ENCODE measurements around the gene HASPIN. TPM values are rescaled to one million over a fixed set of nuclear protein-coding genes. Genes with fewer than 3 reads are reported as not detected.
"Not testable (repeated sequence)": the region's sequence is repeated elsewhere in the genome, so short reads cannot be mapped to it uniquely, and the experiment has no call there.

Gene HASPIN
- total RNA-seq, 4 donors from 2014 or later = 1.4 to 5.4 (median 3.0) TPM

- no peaks in the 10 kb centered on the region for H3K27me3 ChIP-seq
- H3K4me3 ChIP-seq = no peak overlapping the region
- intact Hi-C loops (cut with DNase I) = loop anchor here (10.0 kb wide), 1 partner anchor 93 kb away; no protein-coding TSS in a partner anchor
- 36 to 43% methylated on average over 8 to 9 of the region's 9 CpGs for WGBS, 2 donors
- no peak for TF ChIP-seq CTCF (IDR thresholded peaks at IDR 0.05)
- no peak for TF ChIP-seq POLR2A (IDR thresholded peaks at IDR 0.05)
- no peaks in the 10 kb centered on the region for H3K36me3 ChIP-seq
- no peak for DNase-seq
- H3K4me1 ChIP-seq = peaks cover 0 to 14% (median 8%) of the 10 kb centered on the region in 3 donors
- no peaks in the 10 kb centered on the region for H3K9me3 ChIP-seq
- peak overlapping the region in 1 of 4 donors; percentile 39 for H3K27ac ChIP-seq
Observed at GRCh38 chr17:3732210-3732621, 8.5 kb downstream of the HASPIN start.

- not testable (repeated sequence) for H3K27me3 ChIP-seq, H3K4me3 ChIP-seq, H3K36me3 ChIP-seq, H3K9me3 ChIP-seq, DNase-seq, H3K27ac ChIP-seq
- 88 to 91% methylated on average over 10 of the region's 10 CpGs for WGBS, 2 donors
- intact Hi-C loops (cut with DNase I) = loop anchor here (10.0 kb wide), 1 partner anchor 90 kb away; no protein-coding TSS in a partner anchor
- peaks cover 5 to 39% (median 22%) of the 10 kb centered on the region in 3 donors for H3K4me1 ChIP-seq
Observed at GRCh38 chr17:3734911-3735276, 11.2 kb downstream of the HASPIN start.

GRCh38 chr17:3735515-3735914, 11.8 kb downstream of the HASPIN start:
- H3K9me3 ChIP-seq = no peaks in the 10 kb centered on the region
- no peak overlapping the region for H3K4me3 ChIP-seq
- peaks cover 5 to 39% (median 22%) of the 10 kb centered on the region in 3 donors for H3K4me1 ChIP-seq
- H3K36me3 ChIP-seq = no peaks in the 10 kb centered on the region
- no peaks in the 10 kb centered on the region for H3K27me3 ChIP-seq
- TF ChIP-seq CTCF (IDR thresholded peaks at IDR 0.05) (no peak), POLR2A (IDR thresholded peaks at IDR 0.05) (no peak)
- H3K27ac ChIP-seq = no peak overlapping the region
- intact Hi-C loops (cut with DNase I) = loop anchor here (10.0 kb wide), 1 partner anchor 89 kb away; no protein-coding TSS in a partner anchor
- no peak for DNase-seq
- WGBS, 2 donors = 58 to 61% methylated on average over 6 to 8 of the region's 8 CpGs

GRCh38 chr17:3738562-3739295, 15.0 kb downstream of the HASPIN start:
- TF ChIP-seq POLR2A (IDR thresholded peaks at IDR 0.05) = no peak
- peak in 1 of 6 experiments; percentile 14 for TF ChIP-seq CTCF (IDR thresholded peaks at IDR 0.05)
- H3K27ac ChIP-seq = peak overlapping the region; percentile 14 to 82 (median 69)
- no peaks in the 10 kb centered on the region for H3K9me3 ChIP-seq
- 27 to 34% methylated on average over 16 of the region's 16 CpGs for WGBS, 2 donors
- no peaks in the 10 kb centered on the region for H3K27me3 ChIP-seq
- intact Hi-C loops (cut with DNase I) = loop anchor here (10.0 kb wide), 1 partner anchor 86 kb away; no protein-coding TSS in a partner anchor
- no peaks in the 10 kb centered on the region for H3K36me3 ChIP-seq
- peak overlapping the region in 3 of 4 donors; percentile 20 to 58 (median 32) for H3K4me3 ChIP-seq
- no peak for DNase-seq
- peaks cover 5 to 29% (median 14%) of the 10 kb centered on the region in 3 donors for H3K4me1 ChIP-seq

GRCh38 chr17:3739422-3740124, 15.9 kb downstream of the HASPIN start:
- Histone ChIP-seq H3K4me1 (peaks cover 5 to 27% (median 14%) of the 10 kb centered on the region in 3 donors), H3K4me3 (no peak overlapping the region), H3K27ac (peak overlapping the region in 3 of 4 donors; percentile 66 to 82 (median 72)), H3K36me3 (no peaks in the 10 kb centered on the region), H3K27me3 (no peaks in the 10 kb centered on the region), H3K9me3 (no peaks in the 10 kb centered on the region)
- 77 to 79% methylated on average over 13 to 14 of the region's 16 CpGs for WGBS, 2 donors
- TF ChIP-seq POLR2A (IDR thresholded peaks at IDR 0.05) (no peak), CTCF (IDR thresholded peaks at IDR 0.05) (no peak)
- DNase-seq = no peak
- intact Hi-C loops (cut with DNase I) = loop anchor here (10.0 kb wide), 1 partner anchor 85 kb away; no protein-coding TSS in a partner anchor

Data from esophagus squamous epithelium (tissue), 5 donors.